GM12872 (cell line): Measurements from ENCODE around the gene ZNF93.

Source experiments
- TF ChIP-seq, protein P1 (sequence below): IDR thresholded peaks from 3 replicates; pipeline ENCODE4 v1.5.1; 2011; ENCODE audit warnings: low read depth, mild to moderate bottlenecking, low read length, moderate library complexity; ENCODE audit not compliant: insufficient read depth

Gene ZNF93

DNA sequence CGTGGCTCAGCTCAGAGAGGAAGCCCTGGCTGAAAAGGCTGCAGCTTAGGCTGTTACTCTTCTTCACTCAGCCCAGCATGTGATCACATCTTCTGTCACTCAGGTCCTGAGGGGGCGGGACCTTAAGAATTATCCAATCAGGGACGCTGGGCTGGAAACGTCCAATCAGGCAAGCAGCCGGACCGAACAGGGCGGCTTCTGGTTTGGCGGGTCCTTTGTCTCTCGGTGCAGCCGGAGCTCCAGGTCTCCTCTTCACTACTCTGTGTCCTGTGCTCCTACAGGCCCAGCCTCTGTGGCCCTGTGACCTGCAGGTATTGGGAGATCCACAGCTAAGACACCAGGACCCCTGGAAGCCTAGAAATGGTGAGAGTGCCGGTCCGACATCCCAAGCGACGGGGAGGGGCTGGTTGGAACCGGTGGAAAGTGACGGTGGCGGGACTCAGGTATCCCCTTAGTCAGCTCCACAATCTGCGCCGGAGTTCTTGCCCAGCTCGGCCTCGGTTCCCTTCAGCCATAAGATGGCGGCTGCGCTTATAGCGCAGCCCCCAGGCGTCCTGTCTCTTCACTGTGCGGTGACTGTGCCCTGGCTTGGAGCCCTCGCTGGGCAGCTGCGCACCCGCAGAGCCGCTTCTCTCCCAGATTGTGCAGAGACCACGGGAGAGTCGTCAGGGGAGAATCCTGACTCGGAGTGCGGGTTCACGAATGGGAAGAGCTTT, at the start of gene ZNF93:
Gene ZNF93, plus strand, starts transcription at position 218 of the 716 bp plus-strand sequence. Its CDS starts 143 bp downstream, at position 361.
- TF ChIP-seq, protein P1, sequence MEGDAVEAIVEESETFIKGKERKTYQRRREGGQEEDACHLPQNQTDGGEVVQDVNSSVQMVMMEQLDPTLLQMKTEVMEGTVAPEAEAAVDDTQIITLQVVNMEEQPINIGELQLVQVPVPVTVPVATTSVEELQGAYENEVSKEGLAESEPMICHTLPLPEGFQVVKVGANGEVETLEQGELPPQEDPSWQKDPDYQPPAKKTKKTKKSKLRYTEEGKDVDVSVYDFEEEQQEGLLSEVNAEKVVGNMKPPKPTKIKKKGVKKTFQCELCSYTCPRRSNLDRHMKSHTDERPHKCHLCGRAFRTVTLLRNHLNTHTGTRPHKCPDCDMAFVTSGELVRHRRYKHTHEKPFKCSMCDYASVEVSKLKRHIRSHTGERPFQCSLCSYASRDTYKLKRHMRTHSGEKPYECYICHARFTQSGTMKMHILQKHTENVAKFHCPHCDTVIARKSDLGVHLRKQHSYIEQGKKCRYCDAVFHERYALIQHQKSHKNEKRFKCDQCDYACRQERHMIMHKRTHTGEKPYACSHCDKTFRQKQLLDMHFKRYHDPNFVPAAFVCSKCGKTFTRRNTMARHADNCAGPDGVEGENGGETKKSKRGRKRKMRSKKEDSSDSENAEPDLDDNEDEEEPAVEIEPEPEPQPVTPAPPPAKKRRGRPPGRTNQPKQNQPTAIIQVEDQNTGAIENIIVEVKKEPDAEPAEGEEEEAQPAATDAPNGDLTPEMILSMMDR: no peak

GRCh38 chr19:19858751-19859150, 42.0 kb upstream of the ZNF93 start:
- TF ChIP-seq, protein P1: no peak

DNA sequence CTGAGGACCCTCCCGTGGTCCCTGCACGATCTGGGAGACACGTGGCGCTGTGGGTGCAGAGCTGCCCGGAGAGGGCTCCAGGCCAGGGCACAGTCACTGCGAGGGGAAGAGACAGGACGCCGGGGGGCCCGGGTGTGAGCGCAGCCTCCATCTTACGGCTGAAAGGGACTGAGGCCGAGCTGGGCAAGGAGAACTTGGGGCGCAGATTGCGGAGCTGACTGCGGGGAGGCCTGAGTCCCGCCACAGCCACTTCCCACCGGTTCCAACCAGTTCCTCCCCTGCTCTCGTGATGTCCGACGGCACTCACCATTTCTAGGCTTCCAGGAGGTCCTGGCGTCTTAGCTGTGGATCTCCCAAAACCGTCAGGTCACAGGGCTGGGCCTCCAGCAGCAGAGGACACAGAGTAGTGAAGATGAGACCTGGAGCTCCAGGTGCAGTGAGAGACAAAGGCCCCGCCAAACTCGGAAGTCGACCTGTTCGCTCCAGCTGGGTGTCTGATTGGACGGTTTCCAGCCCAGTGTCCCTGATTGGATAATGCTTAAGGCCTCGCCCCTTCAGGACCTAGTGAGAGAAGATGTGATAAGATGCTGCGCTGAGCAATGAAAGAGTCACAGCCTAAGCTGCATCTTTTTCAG, 39.9 kb upstream of the ZNF93 start:
- TF ChIP-seq, protein P1: no peak

DNA sequence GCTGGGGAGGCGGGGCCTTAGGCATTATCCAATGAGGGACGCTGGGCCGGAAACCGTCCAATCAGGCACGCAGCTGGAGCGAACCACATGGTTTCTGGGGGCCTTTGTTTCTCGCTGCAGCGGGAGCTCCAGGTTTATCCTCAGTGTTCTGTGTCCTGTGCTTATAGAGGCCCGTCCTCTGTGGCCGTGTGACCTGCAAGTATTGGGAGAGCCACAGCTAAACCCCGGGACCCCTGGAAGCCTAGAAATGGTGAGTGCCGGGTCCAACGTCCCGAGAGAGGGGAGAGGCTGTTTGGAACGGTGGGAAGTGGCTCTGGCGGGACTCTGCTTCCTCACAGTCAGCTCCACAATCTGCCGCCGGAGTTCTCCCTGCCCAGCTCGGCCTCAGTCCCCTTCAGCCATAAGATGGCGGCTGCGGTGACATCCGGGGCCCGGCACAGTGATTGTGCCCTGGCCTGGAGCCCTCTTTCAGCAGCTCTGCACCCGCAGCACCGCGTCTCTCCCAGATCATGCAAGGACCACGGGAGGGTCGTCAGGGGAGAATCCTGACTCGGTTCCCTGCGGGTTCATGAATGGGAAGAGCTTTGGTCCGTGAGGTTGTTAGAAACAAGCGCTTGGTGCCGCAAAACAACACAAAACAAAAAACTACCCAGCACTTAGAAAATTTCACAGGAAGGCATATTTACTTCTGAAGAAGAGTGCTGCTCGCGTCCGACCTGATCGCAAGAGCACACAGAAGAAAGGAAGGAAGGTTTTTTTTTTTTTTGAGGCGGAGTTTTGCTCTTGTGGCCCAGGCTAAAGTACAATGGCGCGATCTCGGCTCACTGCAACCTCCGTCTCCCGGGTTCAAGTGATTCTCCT, 34.8 kb upstream of the ZNF93 start, which contains the start of gene ZNF253:
Gene ZNF253, plus strand, starts transcription at position 133 of the 861 bp plus-strand sequence. Its CDS starts 115 bp downstream, at position 248.
- TF ChIP-seq, protein P1: no peak

DNA sequence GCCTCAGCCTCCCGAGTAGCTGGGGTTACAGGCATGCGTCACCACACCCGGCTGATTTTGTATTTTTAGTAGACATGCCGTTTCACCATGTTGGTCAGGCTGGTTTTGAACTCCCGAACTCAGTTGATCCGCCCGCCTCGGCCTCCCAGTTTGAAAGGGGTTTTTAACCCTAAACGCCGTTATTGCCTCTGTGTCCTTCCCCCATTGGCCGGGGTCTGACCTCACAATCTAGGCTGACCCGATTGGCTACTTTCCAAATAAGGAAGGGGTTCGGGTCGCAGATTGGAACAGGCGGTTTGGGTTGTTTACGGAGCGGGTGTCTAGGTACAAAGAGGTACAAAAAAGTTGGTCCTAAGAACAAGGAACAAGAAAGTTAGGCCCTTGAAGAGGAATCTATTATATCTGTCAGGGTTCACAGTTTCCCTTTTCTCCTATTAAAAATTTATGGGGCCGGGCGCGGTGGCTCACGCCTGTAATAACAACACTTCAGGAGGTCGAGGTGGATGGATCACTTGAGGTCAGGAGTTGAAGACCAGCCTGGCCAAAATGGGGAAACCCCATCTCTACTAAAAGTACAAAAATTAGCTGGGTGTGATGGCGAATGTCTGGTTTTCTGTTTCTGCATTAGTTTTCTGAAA, 34.0 kb upstream of the ZNF93 start:
- TF ChIP-seq, protein P1: no peak

DNA sequence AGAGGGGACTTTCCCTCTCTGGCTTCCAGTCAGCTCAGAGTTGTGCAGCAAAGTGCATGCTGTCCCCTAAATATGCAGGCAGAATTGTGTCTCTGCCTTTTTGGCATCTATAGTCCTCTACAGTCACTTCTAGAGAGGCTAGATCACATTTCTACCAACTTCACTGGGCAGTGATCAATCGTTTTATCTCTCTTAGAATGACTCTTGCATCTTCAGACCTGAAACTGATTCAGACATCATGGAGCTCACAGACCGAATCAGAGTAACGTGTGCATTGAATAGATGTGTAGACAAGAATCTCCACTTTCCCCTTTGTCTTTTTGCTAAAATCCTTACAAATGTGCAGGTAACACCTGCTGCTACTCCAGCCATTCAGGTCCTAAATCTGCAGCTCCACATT, 28.8 kb upstream of the ZNF93 start:
- TF ChIP-seq, protein P1: no peak
